K562 (cell line): Measurements from ENCODE around the gene CCDC78. TPM values are rescaled to one million over a fixed set of nuclear protein-coding genes. Genes with fewer than 3 reads are reported as not detected.
A peak's percentile ranks its signal among the peaks of the same experiment; 100 is the strongest.

ENCODE experiments used
- CBX5 ChIP-seq: IDR thresholded peaks from 2 replicates; pipeline ENCODE4 v1.6.1; 2014; ENCODE audit warnings: low read depth, borderline replicate concordance
- GTF2E2 ChIP-seq: fragments of 200-800 bp; sonication (Bioruptor generic); IDR thresholded peaks from 2 replicates; pipeline ENCODE4 v1.6.1; 2016; ENCODE audit warnings: missing genetic modification characterization, missing compliant biosample characterization
- GTF2F1 ChIP-seq: IDR thresholded peaks from 2 replicates; pipeline ENCODE4 v1.6.1; 2011; ENCODE audit warnings: low read depth, low read length, improper control_type of control experiment
- LEF1 ChIP-seq: fragments of 450-650 bp; IDR thresholded peaks from 2 replicates; pipeline ENCODE4 v1.6.1; 2016; ENCODE audit warnings: mild to moderate bottlenecking
- NCOR1 ChIP-seq: fragments of 450-650 bp; IDR thresholded peaks from 2 replicates; pipeline ENCODE4 v1.6.1; 2016; ENCODE audit warnings: mild to moderate bottlenecking, moderate library complexity
- NFE2 ChIP-seq: IDR thresholded peaks from 2 replicates; pipeline ENCODE4 v1.6.1; 2014; ENCODE audit warnings: antibody characterized with exemption, low read depth
- OTX1 ChIP-seq: fragments of 450-650 bp; formaldehyde crosslinking; IDR thresholded peaks from 2 replicates; pipeline ENCODE4 v1.4.0; 2022; ENCODE audit warnings: mild to moderate bottlenecking
- POLR2A ChIP-seq: fragments of 450-650 bp; conservative IDR thresholded peaks from 2 replicates; pipeline ENCODE4 v1.6.1; 2016
- POLR2G ChIP-seq: fragments of 200-400 bp; formaldehyde crosslinking; IDR thresholded peaks from 2 replicates; pipeline ENCODE4 v1.6.1; 2017; ENCODE audit warnings: low read depth, mild to moderate bottlenecking, antibody characterized with exemption, low read length, moderate library complexity
- RFX1 ChIP-seq: fragments of 450-650 bp; IDR thresholded peaks from 2 replicates; pipeline ENCODE4 v1.6.1; 2016; ENCODE audit warnings: mild to moderate bottlenecking, moderate library complexity
- SMAD1 ChIP-seq: fragments of 150-350 bp; IDR thresholded peaks from 2 replicates; pipeline ENCODE4 v1.6.1; 2014; ENCODE audit warnings: low read length, low read depth; ENCODE audit not compliant: partially characterized antibody
- SPI1 ChIP-seq: IDR thresholded peaks from 2 replicates; pipeline ENCODE4 v1.6.1; 2011; ENCODE audit warnings: low read depth, low read length, control low read depth, borderline replicate concordance
- TAF7 ChIP-seq: fragments of 450-650 bp; IDR thresholded peaks from 2 replicates; pipeline ENCODE4 v1.6.1; 2016; ENCODE audit warnings: missing genetic modification characterization, missing compliant biosample characterization
- ZC3H11A ChIP-seq: IDR thresholded peaks from 2 replicates; pipeline ENCODE4 v1.6.1; 2012; ENCODE audit warnings: low read depth, low read length, improper control_type of control experiment
- ZEB2 ChIP-seq: fragments of 450-650 bp; IDR thresholded peaks from 2 replicates; pipeline ENCODE4 v1.6.1; 2016
- ZNF444 ChIP-seq: fragments of 250-450 bp; sonication (Bioruptor Pico); IDR thresholded peaks from 2 replicates; pipeline ENCODE4 v1.4.0; 2020; ENCODE audit warnings: mild to moderate bottlenecking, moderate library complexity
- polyA plus RNA-seq, 8 experiments: library from polyadenylated mRNA; depleted of rRNA in 4 of 8; stranded (reverse) in 5 of 8; unstranded in 3 of 8; fragments of >200 nt; fragmentation: Nextera tagmentation in 2 of 8; fragmentation: Illumina TruSeq in 1 of 8; extraction: Ambion mirVana in 2 of 8; extraction: Trizol in 1 of 8; gene quantifications; 2 replicates each; pipeline versions ENCODE4 v1.2.1 to v1.2.3, GENCODE V29; 2011 to 2014; ENCODE audit warnings: inconsistent platforms in 1 of 8, missing spikeins in 1 of 8
- total RNA-seq, 7 experiments: library from RNA; depleted of rRNA in 6 of 7; stranded (reverse); fragments of >200 nt in 6 of 7; fragmentation: Illumina TruSeq in 2 of 7; extraction: Trizol in 2 of 7; gene quantifications; 2 replicates each; pipeline versions ENCODE4 v1.2.1 to v1.2.3, GENCODE V29; 2011 to 2021; ENCODE audit warnings: low replicate concordance in 1 of 7
- TF ChIP-seq, protein P1 (sequence below), 2 experiments: fragments of 450-650 bp in 1 of 2; sonication (generic) in 1 of 2; formaldehyde crosslinking in 1 of 2; IDR thresholded peaks; 2 replicates each; pipeline versions ENCODE4 v1.7.1 to v1.9.0; 2016 to 2022; ENCODE audit warnings: inconsistent platforms in 1 of 2, mild to moderate bottlenecking in 1 of 2, missing genetic modification reagents in 1 of 2
- TF ChIP-seq, protein P2 (sequence below): fragments of 200-800 bp; sonication (Bioruptor generic); IDR thresholded peaks from 2 replicates; pipeline ENCODE4 v1.6.1; 2017; ENCODE audit warnings: missing genetic modification characterization, missing compliant biosample characterization

The CCDC78 gene
- total and polyA plus RNA-seq, 9 of the 15 experiments (the other 6 are each of a cell fraction or from before 2014, with no cell fraction given): 0.24 to 17.7 (median 2.9) TPM

DNA sequence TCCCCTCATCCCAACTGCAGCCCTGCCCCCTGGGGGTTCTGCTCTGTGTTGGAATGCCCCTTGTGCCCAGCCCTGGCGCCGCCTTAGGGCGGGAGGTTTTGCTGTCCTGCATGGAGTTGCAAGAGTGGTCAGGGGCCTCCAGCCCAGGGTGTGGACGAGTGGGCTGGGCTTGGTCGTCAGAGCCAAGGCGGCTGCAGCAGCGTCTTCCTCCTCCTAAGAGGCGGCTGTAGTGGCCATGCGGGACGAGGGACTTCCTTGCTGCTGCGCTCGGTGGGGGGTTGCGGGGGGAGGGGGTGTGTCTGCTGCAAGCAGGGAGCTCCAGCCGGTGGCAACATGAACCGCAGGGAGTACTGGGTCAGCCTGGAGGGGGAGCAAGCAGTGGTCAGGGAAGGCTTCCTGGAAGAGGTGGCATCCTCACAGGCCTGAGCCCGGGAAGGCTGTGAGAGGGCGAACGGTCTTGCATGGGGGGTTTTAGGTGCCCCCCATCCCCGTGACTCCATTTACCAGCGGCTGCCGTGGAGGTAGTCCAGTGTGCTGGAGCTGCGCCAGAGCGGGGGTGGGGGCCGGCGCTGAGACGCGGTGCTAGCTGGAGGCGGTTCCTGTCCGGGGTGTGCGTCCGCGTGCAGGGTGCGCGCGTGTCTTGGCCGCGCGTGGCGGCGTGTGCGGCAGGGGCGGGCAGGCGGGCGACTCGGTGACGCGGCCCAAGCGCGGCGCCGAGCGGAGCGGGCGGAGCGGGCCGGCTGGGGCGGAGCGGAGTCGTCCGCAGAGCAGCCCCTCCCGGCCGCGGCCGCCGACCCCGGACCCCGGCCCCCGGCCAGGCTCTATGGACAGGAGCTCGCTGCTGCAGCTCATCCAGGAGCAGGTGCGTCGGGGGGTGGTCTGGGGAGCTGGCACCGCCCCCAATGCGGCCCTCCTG, 51.0 kb downstream of the CCDC78 start, which contains the start of gene RHBDL1 (continued):
- no peak for TF ChIP-seq TAF7 (tag)
- TF ChIP-seq POLR2G: peak; percentile 87
- no peak for TF ChIP-seq GTF2E2
- TF ChIP-seq ZNF444: no peak
- peak; percentile 47 for TF ChIP-seq LEF1
- TF ChIP-seq, protein P1, sequence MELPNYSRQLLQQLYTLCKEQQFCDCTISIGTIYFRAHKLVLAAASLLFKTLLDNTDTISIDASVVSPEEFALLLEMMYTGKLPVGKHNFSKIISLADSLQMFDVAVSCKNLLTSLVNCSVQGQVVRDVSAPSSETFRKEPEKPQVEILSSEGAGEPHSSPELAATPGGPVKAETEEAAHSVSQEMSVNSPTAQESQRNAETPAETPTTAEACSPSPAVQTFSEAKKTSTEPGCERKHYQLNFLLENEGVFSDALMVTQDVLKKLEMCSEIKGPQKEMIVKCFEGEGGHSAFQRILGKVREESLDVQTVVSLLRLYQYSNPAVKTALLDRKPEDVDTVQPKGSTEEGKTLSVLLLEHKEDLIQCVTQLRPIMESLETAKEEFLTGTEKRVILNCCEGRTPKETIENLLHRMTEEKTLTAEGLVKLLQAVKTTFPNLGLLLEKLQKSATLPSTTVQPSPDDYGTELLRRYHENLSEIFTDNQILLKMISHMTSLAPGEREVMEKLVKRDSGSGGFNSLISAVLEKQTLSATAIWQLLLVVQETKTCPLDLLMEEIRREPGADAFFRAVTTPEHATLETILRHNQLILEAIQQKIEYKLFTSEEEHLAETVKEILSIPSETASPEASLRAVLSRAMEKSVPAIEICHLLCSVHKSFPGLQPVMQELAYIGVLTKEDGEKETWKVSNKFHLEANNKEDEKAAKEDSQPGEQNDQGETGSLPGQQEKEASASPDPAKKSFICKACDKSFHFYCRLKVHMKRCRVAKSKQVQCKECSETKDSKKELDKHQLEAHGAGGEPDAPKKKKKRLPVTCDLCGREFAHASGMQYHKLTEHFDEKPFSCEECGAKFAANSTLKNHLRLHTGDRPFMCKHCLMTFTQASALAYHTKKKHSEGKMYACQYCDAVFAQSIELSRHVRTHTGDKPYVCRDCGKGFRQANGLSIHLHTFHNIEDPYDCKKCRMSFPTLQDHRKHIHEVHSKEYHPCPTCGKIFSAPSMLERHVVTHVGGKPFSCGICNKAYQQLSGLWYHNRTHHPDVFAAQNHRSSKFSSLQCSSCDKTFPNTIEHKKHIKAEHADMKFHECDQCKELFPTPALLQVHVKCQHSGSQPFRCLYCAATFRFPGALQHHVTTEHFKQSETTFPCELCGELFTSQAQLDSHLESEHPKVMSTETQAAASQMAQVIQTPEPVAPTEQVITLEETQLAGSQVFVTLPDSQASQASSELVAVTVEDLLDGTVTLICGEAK (IDR thresholded peaks at IDR 0.05): 0 out of 2 replicates have a peak, but pooled peaks have one; percentile 19
- TF ChIP-seq, protein P1 (CRISPR knock-in tag; IDR thresholded peaks at IDR 0.05): no peak
- no peak for TF ChIP-seq RFX1
- peak; percentile 53 for TF ChIP-seq NCOR1
- no peak for TF ChIP-seq SMAD1
- no peak for TF ChIP-seq GTF2F1
- no peak for TF ChIP-seq ZC3H11A
- TF ChIP-seq OTX1 (CRISPR knock-in tag): peak; percentile 73; the same call in 1 of the 2 replicates
- TF ChIP-seq ZEB2: no peak
- no peak for TF ChIP-seq CBX5
- TF ChIP-seq POLR2A: peak; percentile 77
- TF ChIP-seq, protein P2, sequence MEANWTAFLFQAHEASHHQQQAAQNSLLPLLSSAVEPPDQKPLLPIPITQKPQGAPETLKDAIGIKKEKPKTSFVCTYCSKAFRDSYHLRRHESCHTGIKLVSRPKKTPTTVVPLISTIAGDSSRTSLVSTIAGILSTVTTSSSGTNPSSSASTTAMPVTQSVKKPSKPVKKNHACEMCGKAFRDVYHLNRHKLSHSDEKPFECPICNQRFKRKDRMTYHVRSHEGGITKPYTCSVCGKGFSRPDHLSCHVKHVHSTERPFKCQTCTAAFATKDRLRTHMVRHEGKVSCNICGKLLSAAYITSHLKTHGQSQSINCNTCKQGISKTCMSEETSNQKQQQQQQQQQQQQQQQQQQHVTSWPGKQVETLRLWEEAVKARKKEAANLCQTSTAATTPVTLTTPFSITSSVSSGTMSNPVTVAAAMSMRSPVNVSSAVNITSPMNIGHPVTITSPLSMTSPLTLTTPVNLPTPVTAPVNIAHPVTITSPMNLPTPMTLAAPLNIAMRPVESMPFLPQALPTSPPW (CRISPR knock-in tag): peak; percentile 72
- peak; percentile 32 for TF ChIP-seq SPI1
- 0 out of 2 replicates have a peak, but pooled peaks have one; percentile 4 for TF ChIP-seq NFE2
